AG04450 (cell line): ENCODE data around the gene HSCB. TPM values are rescaled to one million over a fixed set of nuclear protein-coding genes. Genes with fewer than 3 reads are reported as not detected.
"Not testable (repeated sequence)": the region's sequence is repeated elsewhere in the genome, so short reads cannot be mapped to it uniquely, and the experiment has no call there.

Experiments used
- CTCF ChIA-PET: fragments of 300-600, 350-600 bp; formaldehyde crosslinking; extraction: SDS; loops from one replicate; lab custom pipeline; 2022; ENCODE audit warnings: antibody characterized with exemption, inconsistent platforms; lab: Charles Lee
- POLR2A ChIA-PET: fragments of 350-600 bp; formaldehyde crosslinking; extraction: SDS; loops from one replicate; lab custom pipeline; 2021; ENCODE audit warnings: antibody characterized with exemption, inconsistent platforms; lab: Yijun Ruan, JAX
- DNase-seq: peaks from one replicate; pipeline ENCODE4 v3.0.0-alpha.2; 2011; ENCODE audit warnings: low read depth, low spot score
- H3K27ac ChIP-seq: one replicate; pipeline ENCODE4 v1.5.1; 2012; ENCODE audit warnings: low read depth, low read length, control low read depth
- H3K27me3 ChIP-seq: one replicate; pipeline ENCODE4 v1.6.0; 2012; ENCODE audit warnings: low read length; ENCODE audit not compliant: control insufficient read depth, insufficient read depth
- H3K4me3 ChIP-seq: 2 replicates; pipeline ENCODE4 v1.5.1; 2011; ENCODE audit warnings: mild to moderate bottlenecking, low read depth, low read length, control low read depth
- H3K9me3 ChIP-seq: 2 replicates; pipeline ENCODE4 v1.5.1; 2012; ENCODE audit warnings: low read length; ENCODE audit not compliant: control insufficient read depth, insufficient read depth
- polyA plus RNA-seq: library from polyadenylated mRNA; depleted of rRNA; stranded (reverse); fragments of >200 nt; gene quantifications from 2 replicates; pipeline ENCODE4 v1.2.3, GENCODE V29; 2011; rRNA removed
- TF ChIP-seq, protein P1 (sequence below): IDR thresholded peaks from 2 replicates; pipeline ENCODE4 v1.5.1; 2011; ENCODE audit warnings: low read depth, low read length, control low read depth, inconsistent platforms

The HSCB gene
- polyA plus RNA-seq, 1 experiment = 24.5 TPM

GRCh38 chr22:28800308-28801041 is 58.6 kb downstream of the HSCB start, which contains the start of gene XBP1:
XBP1 (minus strand) TSS chr22:28800569.
- H3K9me3 ChIP-seq = no peaks in the 10 kb centered on the region; the same call in 1 of the 2 replicates
- H3K4me3 ChIP-seq = peak within 1 kb of the TSS; percentile 73
- ChIA-PET POLR2A (interaction anchor here (0.5 to 2.8 kb wide), 18 partner anchors 8 to 881 kb away, joined by 3 to 11 read pairs (median 4); partner anchors contain the start of genes CCDC117, PITPNB and TTC28), CTCF (interaction anchor here (0.8 kb wide), 1 partner anchor 9 kb away, joined by 3 read pairs; no protein-coding TSS in a partner anchor)
- peak; percentile 84 for DNase-seq
- peak within 1 kb of the TSS; percentile 100 for H3K27ac ChIP-seq
- H3K27me3 ChIP-seq = no peaks in the 10 kb centered on the region
- TF ChIP-seq, protein P1, sequence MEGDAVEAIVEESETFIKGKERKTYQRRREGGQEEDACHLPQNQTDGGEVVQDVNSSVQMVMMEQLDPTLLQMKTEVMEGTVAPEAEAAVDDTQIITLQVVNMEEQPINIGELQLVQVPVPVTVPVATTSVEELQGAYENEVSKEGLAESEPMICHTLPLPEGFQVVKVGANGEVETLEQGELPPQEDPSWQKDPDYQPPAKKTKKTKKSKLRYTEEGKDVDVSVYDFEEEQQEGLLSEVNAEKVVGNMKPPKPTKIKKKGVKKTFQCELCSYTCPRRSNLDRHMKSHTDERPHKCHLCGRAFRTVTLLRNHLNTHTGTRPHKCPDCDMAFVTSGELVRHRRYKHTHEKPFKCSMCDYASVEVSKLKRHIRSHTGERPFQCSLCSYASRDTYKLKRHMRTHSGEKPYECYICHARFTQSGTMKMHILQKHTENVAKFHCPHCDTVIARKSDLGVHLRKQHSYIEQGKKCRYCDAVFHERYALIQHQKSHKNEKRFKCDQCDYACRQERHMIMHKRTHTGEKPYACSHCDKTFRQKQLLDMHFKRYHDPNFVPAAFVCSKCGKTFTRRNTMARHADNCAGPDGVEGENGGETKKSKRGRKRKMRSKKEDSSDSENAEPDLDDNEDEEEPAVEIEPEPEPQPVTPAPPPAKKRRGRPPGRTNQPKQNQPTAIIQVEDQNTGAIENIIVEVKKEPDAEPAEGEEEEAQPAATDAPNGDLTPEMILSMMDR = no peak

DNA sequence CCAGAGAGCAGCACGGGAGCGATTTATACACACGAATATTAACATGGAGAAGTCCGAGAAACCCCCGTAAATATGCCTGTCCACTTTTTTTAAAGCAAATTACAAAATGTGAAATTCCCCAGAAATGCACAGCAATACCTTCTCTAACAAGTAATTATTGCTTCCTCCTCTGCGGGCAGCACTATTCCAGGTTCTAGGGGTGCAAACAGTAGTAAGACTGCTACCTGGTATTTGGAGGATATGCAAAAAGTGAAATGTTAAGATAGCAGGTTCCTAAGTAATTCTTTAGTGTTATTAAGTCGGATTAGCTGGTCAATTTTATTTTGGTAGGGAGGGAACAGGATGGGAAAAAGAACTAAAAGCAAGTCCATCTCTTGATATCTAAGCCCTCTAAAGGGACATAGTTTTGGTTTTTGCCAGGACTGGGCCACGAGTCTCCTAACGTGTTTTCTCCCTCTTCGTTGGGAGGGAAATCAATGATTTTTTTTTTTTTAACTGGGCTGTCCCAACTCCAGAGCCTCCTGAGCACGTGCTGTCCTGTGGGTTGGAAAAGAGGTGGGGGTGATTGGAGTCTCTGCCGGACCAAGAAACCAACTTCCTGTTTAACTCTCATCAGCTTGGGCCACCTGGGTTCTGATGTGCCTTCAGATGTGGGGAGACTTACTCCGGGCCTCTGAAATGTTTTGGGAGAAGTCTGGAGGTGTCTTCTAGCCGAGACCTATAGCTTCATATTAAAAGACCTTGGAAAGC is 60.2 kb downstream of the HSCB start:
- H3K9me3 ChIP-seq = no peaks in the 10 kb centered on the region; the same call in 1 of the 2 replicates
- ChIA-PET CTCF (interaction anchor here (1.6 to 2.1 kb wide), 2 partner anchors 27 to 201 kb away, joined by 3 to 7 read pairs; no protein-coding TSS in a partner anchor), POLR2A (interaction anchor here (2.8 kb wide), 1 partner anchor 202 kb away, joined by 11 read pairs; no protein-coding TSS in a partner anchor)
- TF ChIP-seq, protein P1 = no peak
- H3K4me3 ChIP-seq = no peak overlapping the region
- H3K27ac ChIP-seq = no peak overlapping the region
- H3K27me3 ChIP-seq = no peaks in the 10 kb centered on the region
- no peak for DNase-seq

GRCh38 chr22:28802595-28803123 is 60.8 kb downstream of the HSCB start:
- TF ChIP-seq, protein P1 = no peak
- ChIA-PET CTCF (interaction anchor here (1.6 to 2.1 kb wide), 2 partner anchors 27 to 202 kb away, joined by 3 to 7 read pairs; no protein-coding TSS in a partner anchor), POLR2A (no interaction called here)
- H3K27me3 ChIP-seq = no peaks in the 10 kb centered on the region
- no peak overlapping the region for H3K4me3 ChIP-seq
- H3K9me3 ChIP-seq = no peaks in the 10 kb centered on the region; the same call in 1 of the 2 replicates
- DNase-seq = no peak
- no peak overlapping the region for H3K27ac ChIP-seq

DNA sequence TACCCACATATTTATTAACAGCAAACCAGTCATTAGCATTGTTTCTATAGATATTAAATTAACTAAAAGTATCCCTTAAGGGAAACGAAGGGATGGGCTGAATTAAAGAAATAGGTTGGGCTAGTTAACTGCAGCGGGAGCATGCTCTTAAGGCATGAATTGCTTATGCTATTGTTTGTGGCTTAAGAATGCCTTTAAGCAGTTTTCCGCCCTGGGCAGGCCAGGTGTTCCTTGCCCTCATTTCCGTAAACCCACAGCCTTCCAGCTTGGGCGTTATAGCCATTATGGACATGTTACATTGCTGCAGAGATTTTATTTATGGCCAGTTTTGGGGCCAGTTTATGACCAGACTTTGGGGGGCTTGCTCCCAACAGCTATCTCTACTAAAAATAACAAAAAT is 63.6 kb downstream of the HSCB start:
- H3K27me3 ChIP-seq, DNase-seq, H3K9me3 ChIP-seq, POLR2A ChIA-PET, H3K4me3 ChIP-seq, H3K27ac ChIP-seq: not testable (repeated sequence)
- CTCF ChIA-PET = interaction anchor here (0.6 to 0.7 kb wide), 3 partner anchors 96 to 710 kb away, joined by 3 to 5 read pairs (median 4); no protein-coding TSS in a partner anchor

Other genes with a start within 250 kb of the HSCB start
- gene TTC28, start 62.2 kb upstream of the HSCB start, polyA plus RNA-seq = 11.2 and 14.1 TPM in 2 replicates
- gene CHEK2, start 219 bp upstream of the HSCB start, polyA plus RNA-seq = 16.5 and 19.5 TPM in 2 replicates
- 15.0 and 24.4 TPM in 2 replicates for gene CCDC117, start 30.7 kb downstream of the HSCB start, polyA plus RNA-seq
- 193 and 205 TPM in 2 replicates for gene XBP1, start 58.5 kb downstream of the HSCB start, polyA plus RNA-seq
- 1.3 and 1.4 TPM in 2 replicates for gene ZNRF3, start 141.5 kb downstream of the HSCB start, polyA plus RNA-seq